ENCODE measurements around the gene OBP2B. TPM values are rescaled to one million over a fixed set of nuclear protein-coding genes. Genes with fewer than 3 reads are reported as not detected.
A peak's percentile ranks its signal among the peaks of the same experiment; 100 is the strongest.
"Not testable (repeated sequence)": the region's sequence is repeated elsewhere in the genome, so short reads cannot be mapped to it uniquely, and the experiment has no call there.

Gene OBP2B
- polyA plus RNA-seq, 2 donors, result not detected

DNA sequence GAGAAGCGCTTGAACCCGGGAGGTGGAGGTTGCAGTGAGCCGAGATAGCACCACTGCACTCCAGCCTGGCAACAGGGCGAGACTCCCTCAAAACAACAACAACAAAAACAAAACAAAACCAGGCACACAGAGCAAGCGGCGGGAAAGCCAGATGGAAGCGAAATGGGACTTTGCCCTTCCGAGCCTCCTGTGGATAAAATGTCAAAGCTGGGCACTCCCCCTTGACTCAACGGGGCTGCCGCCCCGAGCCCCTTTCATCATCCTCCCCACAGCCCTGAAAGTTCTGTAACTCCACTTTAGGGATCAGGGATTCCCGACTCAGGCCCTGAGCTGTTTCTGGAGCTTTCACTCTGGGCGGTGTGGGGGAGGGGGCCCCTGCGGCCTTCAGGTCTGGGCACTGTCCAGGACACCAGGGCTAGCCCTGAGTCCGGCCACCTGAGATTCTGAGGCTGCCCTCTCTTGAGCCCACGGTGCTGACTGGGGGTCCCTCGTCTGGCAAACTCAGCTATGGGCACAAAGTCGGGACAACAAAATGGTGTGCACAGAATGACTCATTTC, 30.6 kb upstream of the OBP2B start:
- no peak overlapping the region for H3K4me3 ChIP-seq (ENCODE audit: low read depth in 1 of 2, low read length in 2 of 2)
- H3K4me1 ChIP-seq (ENCODE audit: control insufficient read depth in 2 of 2, insufficient read depth in 2 of 2, low read length in 1 of 2), result peaks cover 0 to 20% of the 10 kb centered on the region in 2 donors
- H3K36me3 ChIP-seq (ENCODE audit: control insufficient read depth in 2 of 2, insufficient read depth in 2 of 2, low read length in 1 of 2), result no peaks in the 10 kb centered on the region
- 81 to 88% methylated on average over 18 of the region's 18 CpGs for WGBS, 2 donors
- H3K27me3 ChIP-seq (ENCODE audit: control insufficient read depth in 1 of 2, insufficient read depth in 2 of 2, low read length in 2 of 2), result no peaks in the 10 kb centered on the region
- H3K9me3 ChIP-seq (ENCODE audit: control insufficient read depth in 2 of 2, insufficient read depth in 1 of 2, low read depth in 1 of 2, low read length in 1 of 2), result no peaks in the 10 kb centered on the region
- no peak overlapping the region for H3K27ac ChIP-seq (ENCODE audit: low read depth in 2 of 2, low read length in 1 of 2)

DNA sequence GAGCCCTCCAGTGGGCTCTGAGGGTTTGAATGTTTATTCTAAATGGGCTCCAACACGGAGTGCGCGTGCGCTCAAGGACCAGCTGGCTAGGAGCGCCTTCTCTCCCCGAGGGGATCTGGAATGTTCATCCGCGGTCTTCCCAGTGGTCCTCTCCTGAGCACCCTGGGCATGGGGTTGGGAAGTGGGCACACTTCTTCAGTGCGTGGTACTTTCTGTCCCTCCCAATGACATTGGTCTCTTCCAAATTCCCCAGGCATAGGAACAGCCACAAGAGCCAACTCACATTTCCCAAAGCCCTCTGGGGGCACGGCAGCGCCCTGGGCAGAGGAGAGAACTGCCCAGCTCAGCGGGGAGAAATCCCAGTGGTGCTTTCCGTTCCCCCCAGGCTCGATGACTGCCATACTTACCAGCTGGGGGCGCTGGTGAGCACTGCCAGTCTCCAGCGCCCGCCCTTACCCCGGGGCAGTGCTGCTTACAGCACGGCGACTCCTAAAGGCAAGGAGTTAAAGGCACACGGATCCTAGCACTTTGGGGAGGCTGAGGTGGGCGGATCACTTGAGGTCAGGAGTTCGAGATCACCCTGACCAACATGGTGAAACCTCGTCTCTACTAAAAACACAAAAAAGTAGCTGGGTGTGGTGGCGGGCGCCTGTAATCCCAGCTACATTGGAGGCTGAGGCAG, 29.9 kb upstream of the OBP2B start:
- WGBS, 2 donors, result 12 to 14% methylated on average over 26 of the region's 26 CpGs
- peak overlapping the region in 1 of 2 donors; percentile 29 for H3K4me3 ChIP-seq (ENCODE audit: low read depth in 1 of 2, low read length in 2 of 2)
- H3K27me3 ChIP-seq (ENCODE audit: control insufficient read depth in 1 of 2, insufficient read depth in 2 of 2, low read length in 2 of 2), result no peaks in the 10 kb centered on the region
- H3K9me3 ChIP-seq (ENCODE audit: control insufficient read depth in 2 of 2, insufficient read depth in 1 of 2, low read depth in 1 of 2, low read length in 1 of 2), result no peaks in the 10 kb centered on the region
- H3K4me1 ChIP-seq (ENCODE audit: control insufficient read depth in 2 of 2, insufficient read depth in 2 of 2, low read length in 1 of 2), result peaks cover 0 to 20% of the 10 kb centered on the region in 2 donors
- peak overlapping the region; percentile 36 to 62 for H3K27ac ChIP-seq (ENCODE audit: low read depth in 2 of 2, low read length in 1 of 2)
- no peaks in the 10 kb centered on the region for H3K36me3 ChIP-seq (ENCODE audit: control insufficient read depth in 2 of 2, insufficient read depth in 2 of 2, low read length in 1 of 2)

DNA sequence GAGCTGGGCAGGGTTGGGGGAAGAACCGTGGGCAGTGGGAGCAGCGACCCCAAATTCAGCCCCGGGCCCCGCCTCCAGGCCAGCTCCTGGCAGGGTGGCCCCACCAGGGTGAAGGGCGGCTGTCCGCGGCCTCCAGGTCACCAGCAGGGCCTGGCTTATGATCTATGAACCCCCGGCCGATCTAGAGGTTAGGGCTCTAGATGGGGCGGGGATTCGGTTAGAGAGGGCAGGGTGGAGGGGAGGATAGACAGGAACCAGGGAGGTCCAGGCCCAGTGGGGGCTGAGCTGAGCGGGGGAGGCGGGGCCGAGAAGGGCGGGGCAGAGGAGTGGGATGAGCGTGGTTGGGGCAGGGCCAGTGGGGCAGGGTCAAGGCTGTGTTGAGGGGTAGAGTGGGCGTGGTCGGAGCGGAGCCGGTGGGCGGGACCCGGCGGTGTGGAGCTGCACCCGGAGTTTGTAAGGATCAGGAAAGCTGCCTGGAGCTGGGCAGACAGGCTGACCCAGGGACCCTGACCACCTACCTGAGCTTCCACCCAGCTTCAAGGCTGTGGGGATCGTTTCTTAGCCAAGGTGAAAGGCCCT, 29.3 kb upstream of the OBP2B start:
- Histone ChIP-seq H3K27me3 (ENCODE audit: control insufficient read depth in 1 of 2, insufficient read depth in 2 of 2, low read length in 2 of 2) (no peaks in the 10 kb centered on the region), H3K9me3 (ENCODE audit: control insufficient read depth in 2 of 2, insufficient read depth in 1 of 2, low read depth in 1 of 2, low read length in 1 of 2) (no peaks in the 10 kb centered on the region), H3K27ac (ENCODE audit: low read depth in 2 of 2, low read length in 1 of 2) (peak overlapping the region; percentile 36 to 62), H3K4me3 (ENCODE audit: low read depth in 1 of 2, low read length in 2 of 2) (peak overlapping the region in 1 of 2 donors; percentile 29), H3K4me1 (ENCODE audit: control insufficient read depth in 2 of 2, insufficient read depth in 2 of 2, low read length in 1 of 2) (peaks cover 0 to 20% of the 10 kb centered on the region in 2 donors), H3K36me3 (ENCODE audit: control insufficient read depth in 2 of 2, insufficient read depth in 2 of 2, low read length in 1 of 2) (no peaks in the 10 kb centered on the region)
- WGBS, 2 donors, result 17 to 18% methylated on average over 25 of the region's 25 CpGs

GRCh38 chr9:133237035-133237731, 28.1 kb upstream of the OBP2B start:
- no peaks in the 10 kb centered on the region for H3K36me3 ChIP-seq (ENCODE audit: control insufficient read depth in 2 of 2, insufficient read depth in 2 of 2, low read length in 1 of 2)
- no peaks in the 10 kb centered on the region for H3K9me3 ChIP-seq (ENCODE audit: control insufficient read depth in 2 of 2, insufficient read depth in 1 of 2, low read depth in 1 of 2, low read length in 1 of 2)
- H3K27me3 ChIP-seq (ENCODE audit: control insufficient read depth in 1 of 2, insufficient read depth in 2 of 2, low read length in 2 of 2), result no peaks in the 10 kb centered on the region
- H3K4me3 ChIP-seq (ENCODE audit: low read depth in 1 of 2, low read length in 2 of 2), result no peak overlapping the region
- peak overlapping the region; percentile 30 to 77 for H3K27ac ChIP-seq (ENCODE audit: low read depth in 2 of 2, low read length in 1 of 2)
- H3K4me1 ChIP-seq (ENCODE audit: control insufficient read depth in 2 of 2, insufficient read depth in 2 of 2, low read length in 1 of 2), result peaks cover 0 to 20% of the 10 kb centered on the region in 2 donors
- 36 to 49% methylated on average over 17 of the region's 17 CpGs for WGBS, 2 donors

- H3K36me3 ChIP-seq (ENCODE audit: control insufficient read depth in 2 of 2, insufficient read depth in 2 of 2, low read length in 1 of 2); H3K27me3 ChIP-seq (ENCODE audit: control insufficient read depth in 1 of 2, insufficient read depth in 2 of 2, low read length in 2 of 2); H3K9me3 ChIP-seq (ENCODE audit: control insufficient read depth in 2 of 2, insufficient read depth in 1 of 2, low read depth in 1 of 2, low read length in 1 of 2); H3K4me3 ChIP-seq (ENCODE audit: low read depth in 1 of 2, low read length in 2 of 2): not testable (repeated sequence)
- WGBS, 2 donors, result 70 to 71% methylated on average over 15 to 19 of the region's 19 CpGs
- H3K27ac ChIP-seq (ENCODE audit: low read depth in 2 of 2, low read length in 1 of 2), result peak overlapping the region; percentile 30 to 59
- peaks cover 0 to 20% of the 10 kb centered on the region in 2 donors for H3K4me1 ChIP-seq (ENCODE audit: control insufficient read depth in 2 of 2, insufficient read depth in 2 of 2, low read length in 1 of 2)
These were observed 27.4 kb upstream of the OBP2B start for GRCh38 chr9:133236291-133237034.

- Histone ChIP-seq H3K9me3 (ENCODE audit: control insufficient read depth in 2 of 2, insufficient read depth in 1 of 2, low read depth in 1 of 2, low read length in 1 of 2) (no peaks in the 10 kb centered on the region), H3K4me3 (ENCODE audit: low read depth in 1 of 2, low read length in 2 of 2) (no peak overlapping the region), H3K4me1 (ENCODE audit: control insufficient read depth in 2 of 2, insufficient read depth in 2 of 2, low read length in 1 of 2) (peaks cover 0 to 20% of the 10 kb centered on the region in 2 donors), H3K27ac (ENCODE audit: low read depth in 2 of 2, low read length in 1 of 2) (no peak overlapping the region), H3K27me3 (ENCODE audit: control insufficient read depth in 1 of 2, insufficient read depth in 2 of 2, low read length in 2 of 2) (no peaks in the 10 kb centered on the region), H3K36me3 (ENCODE audit: control insufficient read depth in 2 of 2, insufficient read depth in 2 of 2, low read length in 1 of 2) (no peaks in the 10 kb centered on the region)
- WGBS, 2 donors, result 84 to 86% methylated on average over 11 of the region's 11 CpGs
These were observed 26.6 kb upstream of the OBP2B start for GRCh38 chr9:133235549-133236222.

GRCh38 chr9:133234577-133235322, 25.7 kb upstream of the OBP2B start:
- WGBS, 2 donors, result 85 to 86% methylated on average over 31 of the region's 31 CpGs
- Histone ChIP-seq H3K36me3 (ENCODE audit: control insufficient read depth in 2 of 2, insufficient read depth in 2 of 2, low read length in 1 of 2) (no peaks in the 10 kb centered on the region), H3K4me1 (ENCODE audit: control insufficient read depth in 2 of 2, insufficient read depth in 2 of 2, low read length in 1 of 2) (peaks cover 0 to 20% of the 10 kb centered on the region in 2 donors), H3K27ac (ENCODE audit: low read depth in 2 of 2, low read length in 1 of 2) (no peak overlapping the region), H3K9me3 (ENCODE audit: control insufficient read depth in 2 of 2, insufficient read depth in 1 of 2, low read depth in 1 of 2, low read length in 1 of 2) (no peaks in the 10 kb centered on the region), H3K4me3 (ENCODE audit: low read depth in 1 of 2, low read length in 2 of 2) (no peak overlapping the region), H3K27me3 (ENCODE audit: control insufficient read depth in 1 of 2, insufficient read depth in 2 of 2, low read length in 2 of 2) (no peaks in the 10 kb centered on the region)

DNA sequence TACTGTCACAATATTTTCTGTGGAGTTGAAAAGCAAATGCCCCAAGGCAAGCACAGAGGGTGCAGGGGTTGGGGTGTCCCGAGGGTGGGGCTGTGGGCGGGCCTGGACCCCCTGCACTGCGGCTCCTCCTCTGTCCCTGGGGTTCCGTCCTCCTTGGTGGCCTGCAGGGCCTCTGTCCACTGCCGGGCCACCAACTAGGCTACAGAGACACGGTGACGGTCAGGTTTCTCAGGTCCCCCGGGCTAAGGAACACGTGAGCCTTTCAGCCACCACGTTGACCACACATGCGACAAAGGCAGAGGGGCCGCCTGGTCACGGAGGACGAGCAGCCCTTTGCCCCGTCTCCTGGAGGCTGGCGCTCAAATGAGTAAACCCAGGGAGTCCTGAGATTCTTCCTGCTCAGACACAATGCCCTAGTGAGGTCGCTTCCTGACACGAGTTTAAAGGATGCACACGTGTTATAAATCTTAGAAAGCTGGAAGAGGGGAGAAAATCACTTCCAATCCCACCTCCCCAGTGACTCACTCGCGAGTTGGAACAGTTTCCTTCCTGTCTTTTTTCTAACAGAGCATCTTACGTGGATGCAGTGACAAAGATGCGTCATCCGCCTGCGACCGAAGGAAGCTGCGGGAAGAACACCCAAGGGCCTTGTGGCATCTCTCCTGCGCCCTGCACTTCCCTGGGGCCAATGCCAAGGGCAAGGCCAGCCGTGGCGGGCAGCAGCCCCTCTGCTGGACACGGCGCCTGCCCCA, 24.8 kb upstream of the OBP2B start:
- H3K27me3 ChIP-seq (ENCODE audit: control insufficient read depth in 1 of 2, insufficient read depth in 2 of 2, low read length in 2 of 2), result no peaks in the 10 kb centered on the region
- H3K4me1 ChIP-seq (ENCODE audit: control insufficient read depth in 2 of 2, insufficient read depth in 2 of 2, low read length in 1 of 2), result peaks cover 0 to 13% of the 10 kb centered on the region in 2 donors
- H3K36me3 ChIP-seq (ENCODE audit: control insufficient read depth in 2 of 2, insufficient read depth in 2 of 2, low read length in 1 of 2), result no peaks in the 10 kb centered on the region
- no peak overlapping the region for H3K27ac ChIP-seq (ENCODE audit: low read depth in 2 of 2, low read length in 1 of 2)
- H3K9me3 ChIP-seq (ENCODE audit: control insufficient read depth in 2 of 2, insufficient read depth in 1 of 2, low read depth in 1 of 2, low read length in 1 of 2), result no peaks in the 10 kb centered on the region
- no peak overlapping the region for H3K4me3 ChIP-seq (ENCODE audit: low read depth in 1 of 2, low read length in 2 of 2)
- 79 to 81% methylated on average over 31 to 32 of the region's 32 CpGs for WGBS, 2 donors

All from esophagus (tissue), 2 donors.